NOMO-1 (cell line): ENCODE measurements around the gene SLAMF7.
A peak's percentile ranks its signal among the peaks of the same experiment; 100 is the strongest.
"Not testable (repeated sequence)": the region's sequence is repeated elsewhere in the genome, so short reads cannot be mapped to it uniquely, and the experiment has no call there.

Source experiments
- DNase-seq, 2 experiments: peaks; one replicate each; lab custom pipeline; 2025; ENCODE audit not compliant: unreplicated experiment in 2 of 2; lab: John Stamatoyannopoulos, UW

SLAMF7 gene

GRCh38 chr1:160720356-160721085, 18.5 kb upstream of the SLAMF7 start:
- no peak for DNase-seq

DNA sequence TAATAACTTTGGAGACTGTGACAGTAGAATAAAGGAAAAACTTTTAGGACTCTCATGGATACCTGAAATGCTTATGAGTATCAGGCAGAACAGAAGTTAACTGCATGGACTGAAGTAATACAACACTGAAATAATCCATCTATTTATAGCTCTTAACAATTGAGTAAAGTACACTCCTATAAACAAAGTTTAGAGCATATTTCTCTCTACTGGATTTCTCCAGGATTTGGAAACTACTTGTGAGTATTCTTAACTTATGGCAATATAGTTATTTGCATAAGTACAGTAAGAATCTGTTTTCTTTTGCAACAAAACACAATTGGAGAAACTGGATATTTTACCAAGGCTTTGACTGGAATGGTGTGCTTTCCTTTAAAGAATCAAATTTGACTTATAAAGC, 17.6 kb upstream of the SLAMF7 start:
- no peak for DNase-seq

GRCh38 chr1:160722726-160723125, 16.3 kb upstream of the SLAMF7 start:
- DNase-seq = no peak

DNA sequence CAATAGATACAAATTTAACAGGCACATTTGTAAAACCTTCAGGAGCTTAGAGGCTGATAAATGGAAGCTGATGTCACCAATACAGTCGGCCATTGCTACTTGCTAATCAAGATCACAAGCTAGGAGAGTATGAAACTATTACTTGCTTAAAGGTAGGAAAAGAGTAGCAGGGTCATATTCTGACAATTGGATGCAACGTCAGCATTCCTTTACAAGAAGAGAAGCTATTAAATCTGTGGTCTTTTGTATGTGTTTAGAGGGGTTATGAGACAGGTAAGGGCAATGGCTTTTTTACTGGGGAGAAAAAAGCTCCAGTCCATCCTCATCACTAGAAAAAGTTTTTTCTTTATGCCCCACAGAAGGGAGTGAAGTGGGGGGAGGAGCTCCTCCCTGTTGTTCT, 15.7 kb upstream of the SLAMF7 start:
- no peak for DNase-seq

GRCh38 chr1:160724465-160725242, 14.4 kb upstream of the SLAMF7 start:
- DNase-seq = no peak

GRCh38 chr1:160726114-160726497, 12.9 kb upstream of the SLAMF7 start:
- peak; percentile 25 to 47 for DNase-seq

- peak; percentile 30 to 79 for DNase-seq
Observed at GRCh38 chr1:160726498-160727315, 12.3 kb upstream of the SLAMF7 start.

- peak in 1 of 2 experiments; percentile 43 for DNase-seq
Observed at GRCh38 chr1:160727316-160727640, 11.8 kb upstream of the SLAMF7 start.

- DNase-seq = not testable (repeated sequence)
Observed at GRCh38 chr1:160731564-160731963, 7.5 kb upstream of the SLAMF7 start.

DNA sequence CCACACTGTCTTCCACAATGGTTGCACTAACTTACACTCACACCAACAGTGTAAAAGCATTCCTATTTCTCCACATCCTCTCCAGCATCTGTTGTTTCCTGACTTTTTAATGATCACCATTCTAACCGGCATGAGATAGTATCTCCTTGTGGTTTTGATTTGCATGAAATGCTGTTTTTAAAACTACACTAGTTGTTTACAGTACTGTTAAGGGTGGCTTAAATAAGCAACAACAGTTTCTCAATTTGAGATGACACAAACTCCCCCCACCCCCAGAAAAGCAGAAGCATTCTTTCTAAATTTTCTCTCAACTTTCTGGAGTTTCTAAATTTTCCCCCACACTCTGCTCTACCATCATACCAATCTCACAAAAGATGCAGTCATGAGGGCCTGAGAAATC, 7.1 kb upstream of the SLAMF7 start:
- no peak for DNase-seq

DNA sequence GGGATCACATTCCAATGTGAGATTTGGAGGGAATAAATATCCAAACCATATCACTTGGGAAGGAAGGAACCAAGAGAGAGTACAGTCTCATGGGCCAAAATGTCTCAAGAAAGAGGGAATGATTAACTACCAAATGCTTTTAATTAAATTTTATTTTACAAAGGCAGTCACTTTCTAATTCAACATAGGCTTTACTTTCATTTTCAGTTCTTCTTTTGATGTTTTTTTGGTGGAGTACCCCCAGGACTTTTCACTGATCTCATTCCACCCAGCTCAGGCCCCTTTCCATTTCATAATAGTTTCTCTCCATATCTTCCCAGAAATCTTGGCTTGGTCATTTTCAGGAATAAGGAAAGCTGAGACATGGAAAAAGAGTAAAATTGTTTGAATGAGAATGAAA, 5.1 kb upstream of the SLAMF7 start:
- peak in 1 of 2 experiments; percentile 29 for DNase-seq

GRCh38 chr1:160734301-160734700, 4.7 kb upstream of the SLAMF7 start:
- no peak for DNase-seq

- DNase-seq = no peak
Observed at GRCh38 chr1:160738271-160738670, 776 bp upstream of the SLAMF7 start.

DNA sequence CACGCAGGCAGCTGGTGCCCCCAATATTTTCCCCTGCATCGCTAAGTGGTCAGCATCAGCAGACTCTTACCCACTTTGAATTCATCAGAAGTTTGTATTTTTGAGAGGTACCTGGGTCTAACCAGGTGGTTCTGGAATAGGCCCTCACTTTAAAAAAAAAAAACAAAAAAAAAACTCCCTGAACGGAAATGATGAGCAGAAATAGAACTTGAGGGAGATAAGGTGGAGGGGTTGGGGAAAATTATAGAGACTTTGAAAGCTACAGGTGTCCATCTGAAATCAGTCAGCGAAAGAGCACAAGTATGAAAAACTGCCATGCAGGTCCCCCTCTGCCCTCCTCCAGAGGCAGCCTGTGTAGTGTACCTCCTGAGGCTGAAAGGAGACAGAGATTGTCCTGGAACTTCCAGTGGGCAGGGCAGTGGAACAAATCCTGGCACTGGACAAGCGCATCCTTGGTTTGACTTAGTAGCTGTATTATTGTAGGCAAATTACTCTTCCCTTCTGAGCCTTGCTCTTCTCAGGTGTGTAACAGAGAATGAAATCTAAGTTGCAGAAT, 1.2 kb downstream of the SLAMF7 start:
- no peak for DNase-seq

- DNase-seq = no peak
Observed at GRCh38 chr1:160741092-160741501, 2.0 kb downstream of the SLAMF7 start.

DNA sequence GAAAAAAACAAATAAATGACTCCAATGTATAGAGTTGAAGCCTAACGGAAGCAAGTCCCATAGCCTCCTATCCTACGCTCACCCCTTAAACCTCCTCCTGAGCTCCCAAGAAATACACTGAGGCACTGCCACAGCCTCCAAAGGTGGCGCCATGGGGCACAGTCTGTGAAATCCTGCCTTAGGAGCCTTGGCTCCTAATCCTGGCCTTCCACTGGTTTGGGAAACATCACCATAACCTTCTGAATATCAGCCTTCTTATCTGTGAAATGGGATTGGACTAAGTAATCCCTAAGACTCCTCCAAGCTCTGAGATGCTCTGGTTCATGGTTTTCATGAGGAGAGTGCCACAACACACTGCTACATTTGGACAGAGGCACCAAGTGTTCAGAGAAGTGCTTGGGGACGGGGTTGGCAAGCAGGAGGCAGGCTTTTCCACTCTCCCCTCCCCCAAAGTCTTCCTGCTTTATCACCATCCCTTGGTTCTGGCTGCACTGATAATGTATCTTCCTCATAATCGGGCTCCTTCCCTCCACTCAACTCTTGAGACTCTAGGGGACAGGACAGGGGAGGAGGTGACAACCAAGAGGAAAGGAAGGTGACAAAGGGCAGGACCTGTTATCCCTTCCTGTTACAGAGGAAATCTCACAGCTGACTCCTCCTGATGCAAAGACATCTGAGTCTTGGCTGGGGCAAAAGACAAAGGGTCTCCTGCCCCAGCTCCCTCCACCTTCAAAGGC, 2.7 kb downstream of the SLAMF7 start:
- no peak for DNase-seq

DNA sequence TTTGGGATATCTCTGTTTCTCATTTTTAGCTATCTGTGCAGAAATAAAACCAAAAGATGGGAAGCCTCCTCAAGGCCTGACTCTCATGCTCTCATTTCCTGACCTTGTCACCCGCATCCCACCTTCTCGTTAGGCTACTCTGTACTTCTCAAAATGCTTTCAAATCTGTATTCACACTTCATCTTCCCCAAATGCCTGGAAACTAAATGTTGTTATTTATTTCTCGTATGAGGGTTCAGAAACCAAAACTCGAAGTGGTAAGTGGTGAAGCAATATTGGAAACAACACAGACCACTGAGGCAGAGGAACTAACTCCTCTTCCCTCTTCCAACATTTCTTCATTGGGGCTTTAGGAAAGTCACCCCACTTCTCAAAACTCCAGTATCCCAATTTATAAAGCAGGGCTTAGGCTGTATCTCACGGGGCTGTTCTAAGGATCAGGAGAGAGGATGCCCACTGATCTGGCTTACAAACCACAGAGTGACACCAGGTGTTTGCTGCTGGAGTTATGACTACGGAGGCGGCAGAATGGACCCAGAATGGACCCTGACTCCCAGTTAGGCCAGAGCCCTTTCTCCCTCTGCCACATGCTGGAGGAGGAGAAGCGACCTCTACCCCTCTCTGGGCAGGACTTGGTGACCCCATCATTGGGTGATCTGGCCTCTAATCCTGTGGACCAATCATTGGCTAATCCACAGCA, 3.5 kb downstream of the SLAMF7 start:
- no peak for DNase-seq

DNA sequence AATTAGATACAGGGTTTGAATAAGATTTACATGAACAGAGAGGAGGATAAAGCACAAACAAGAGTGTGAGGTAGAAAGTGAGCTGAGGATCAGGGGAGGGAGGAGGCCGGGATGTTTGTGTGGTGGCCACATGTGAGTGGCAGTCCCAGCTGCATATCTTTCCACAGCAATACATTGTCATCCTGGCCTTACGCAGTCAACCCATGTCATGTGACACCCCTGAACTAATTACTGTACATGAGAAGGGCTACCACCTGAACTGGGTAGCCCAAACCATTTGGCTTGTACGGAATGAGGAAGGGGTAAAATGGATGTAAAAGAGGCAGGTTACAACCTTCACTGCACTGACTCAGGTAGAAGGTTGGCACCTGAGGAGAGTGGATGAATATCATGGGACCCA, 4.2 kb downstream of the SLAMF7 start:
- no peak for DNase-seq

DNA sequence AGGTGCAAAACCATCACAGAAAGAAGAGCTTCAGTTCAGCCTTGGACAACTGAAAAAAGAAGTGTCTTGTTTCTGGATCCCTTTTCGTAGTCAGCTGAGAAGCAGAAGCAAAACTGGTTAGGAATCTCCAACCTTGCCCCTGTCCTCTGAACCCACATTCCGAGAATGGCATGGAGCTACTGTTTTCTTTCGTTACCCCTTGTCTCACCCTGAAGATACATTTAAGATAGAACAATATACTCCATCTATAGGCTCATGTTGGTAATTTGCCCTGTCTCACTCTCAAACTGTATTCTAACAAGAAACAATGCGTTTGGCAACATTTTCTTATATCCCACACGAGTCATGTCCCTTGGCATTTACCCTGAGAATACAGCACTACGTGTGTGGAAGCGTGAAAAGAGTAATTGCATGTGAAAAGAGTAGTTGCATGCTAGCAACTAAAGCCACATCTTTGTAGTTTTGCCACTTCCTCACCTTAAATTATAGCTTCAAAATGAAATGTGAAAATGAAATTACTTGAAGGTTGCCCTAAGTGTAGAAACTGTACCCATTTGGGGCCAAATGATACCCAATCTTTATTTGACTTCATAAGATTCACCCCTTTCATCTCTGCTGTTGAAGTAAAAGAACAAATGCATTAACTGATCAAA, 5.3 kb downstream of the SLAMF7 start:
- peak in 1 of 2 experiments; percentile 46 for DNase-seq
